ENCODE data around the gene KIF27. TPM values are rescaled to one million over a fixed set of nuclear protein-coding genes. Genes with fewer than 3 reads are reported as not detected.
"Not testable (repeated sequence)": the region's sequence is repeated elsewhere in the genome, so short reads cannot be mapped to it uniquely, and the experiment has no call there.

KIF27 gene
- total RNA-seq, 1 experiment from 2014 or later = 3.0 TPM

GRCh38 chr9:83936523-83936922 is 15.3 kb upstream of the KIF27 start:
- DNase-seq (ENCODE audit: low read depth, low spot score) = no peak
- in situ Hi-C loops (cut with HindIII; ENCODE audit: low pct_unique_long_range_greater_than_20kb, low sequenced_read_pairs) = no loop called here

DNA sequence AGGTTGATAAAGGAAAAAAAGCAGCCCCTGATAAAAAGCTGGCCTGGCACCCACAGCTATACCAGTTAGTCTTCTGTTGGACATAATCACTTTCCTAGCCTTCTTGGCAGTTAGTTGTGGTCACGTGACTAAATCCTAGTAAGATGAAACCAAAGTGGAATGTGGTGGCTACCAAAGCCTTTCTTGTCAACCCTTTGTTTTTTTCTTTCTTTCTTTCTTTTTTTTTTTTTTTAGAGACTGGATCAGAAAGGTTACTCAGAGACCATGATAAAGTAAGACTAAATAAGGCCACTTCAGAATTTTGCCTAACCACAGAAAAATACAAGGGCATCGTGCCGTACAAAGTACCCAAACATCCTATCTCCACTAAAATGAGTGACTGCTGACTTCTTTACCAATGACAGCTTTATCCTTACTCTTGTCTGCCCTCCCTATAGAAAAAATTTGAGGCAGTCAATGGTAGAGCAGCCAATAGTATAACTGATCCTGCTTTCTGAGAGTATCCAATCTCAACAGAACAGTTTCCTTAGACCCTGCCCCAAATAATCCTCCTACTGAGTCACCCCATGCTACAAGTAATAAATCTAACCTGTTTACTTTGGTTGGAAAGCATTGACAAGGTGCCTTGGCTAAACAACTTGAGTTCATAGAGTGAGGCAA is 14.2 kb upstream of the KIF27 start:
- in situ Hi-C loops (cut with HindIII; ENCODE audit: low pct_unique_long_range_greater_than_20kb, low sequenced_read_pairs) = no loop called here
- DNase-seq (ENCODE audit: low read depth, low spot score) = peak; percentile 44

GRCh38 chr9:83934569-83935275 is 13.5 kb upstream of the KIF27 start:
- in situ Hi-C loops (cut with HindIII; ENCODE audit: low pct_unique_long_range_greater_than_20kb, low sequenced_read_pairs) = no loop called here
- no peak for DNase-seq (ENCODE audit: low read depth, low spot score)

- in situ Hi-C loops (cut with HindIII; ENCODE audit: low pct_unique_long_range_greater_than_20kb, low sequenced_read_pairs) = no loop called here
- DNase-seq (ENCODE audit: low read depth, low spot score) = no peak
These were observed 12.6 kb upstream of the KIF27 start for GRCh38 chr9:83933790-83934189.

- DNase-seq (ENCODE audit: low read depth, low spot score) = no peak
- in situ Hi-C loops (cut with HindIII; ENCODE audit: low pct_unique_long_range_greater_than_20kb, low sequenced_read_pairs) = no loop called here
These were observed 11.6 kb upstream of the KIF27 start for GRCh38 chr9:83932851-83933250.

GRCh38 chr9:83932011-83932410 is 10.8 kb upstream of the KIF27 start:
- in situ Hi-C loops (cut with HindIII; ENCODE audit: low pct_unique_long_range_greater_than_20kb, low sequenced_read_pairs) = no loop called here

GRCh38 chr9:83930881-83931280 is 9.6 kb upstream of the KIF27 start:
- in situ Hi-C loops (cut with HindIII; ENCODE audit: low pct_unique_long_range_greater_than_20kb, low sequenced_read_pairs) = no loop called here
- DNase-seq (ENCODE audit: low read depth, low spot score) = no peak

More at GRCh38 chr9:83932011-83932410, 10.8 kb upstream of the KIF27 start:
- DNase-seq (ENCODE audit: low read depth, low spot score) = no peak

- no peak for DNase-seq (ENCODE audit: low read depth, low spot score)
- in situ Hi-C loops (cut with HindIII; ENCODE audit: low pct_unique_long_range_greater_than_20kb, low sequenced_read_pairs) = no loop called here
These were observed 6.4 kb upstream of the KIF27 start for GRCh38 chr9:83927591-83927990.

DNA sequence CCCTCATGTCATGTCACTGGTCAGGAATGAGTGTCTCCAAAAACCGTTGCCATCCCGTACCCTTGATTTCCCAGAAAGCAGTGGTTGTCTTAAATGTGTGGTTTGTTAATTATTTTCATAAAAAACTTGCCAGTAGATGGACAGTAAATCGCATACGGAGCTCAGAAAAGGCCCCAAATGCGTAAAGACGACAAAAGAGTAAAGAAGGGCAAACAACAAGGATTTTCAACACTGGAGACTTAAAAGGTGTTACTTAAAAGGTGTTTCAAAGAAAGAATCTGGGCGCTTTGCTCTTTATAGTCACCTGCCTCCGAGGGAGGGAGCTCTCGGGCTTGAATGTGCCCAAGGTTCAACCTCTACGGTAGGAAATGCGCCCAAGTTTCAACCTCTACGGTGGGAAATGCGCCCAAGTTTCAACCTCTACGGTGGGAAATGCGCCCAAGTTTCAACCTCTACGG is 734 bp downstream of the KIF27 start:
- DNase-seq (ENCODE audit: low read depth, low spot score) = peak; percentile 56
- in situ Hi-C loops (cut with HindIII; ENCODE audit: low pct_unique_long_range_greater_than_20kb, low sequenced_read_pairs) = no loop called here

DNA sequence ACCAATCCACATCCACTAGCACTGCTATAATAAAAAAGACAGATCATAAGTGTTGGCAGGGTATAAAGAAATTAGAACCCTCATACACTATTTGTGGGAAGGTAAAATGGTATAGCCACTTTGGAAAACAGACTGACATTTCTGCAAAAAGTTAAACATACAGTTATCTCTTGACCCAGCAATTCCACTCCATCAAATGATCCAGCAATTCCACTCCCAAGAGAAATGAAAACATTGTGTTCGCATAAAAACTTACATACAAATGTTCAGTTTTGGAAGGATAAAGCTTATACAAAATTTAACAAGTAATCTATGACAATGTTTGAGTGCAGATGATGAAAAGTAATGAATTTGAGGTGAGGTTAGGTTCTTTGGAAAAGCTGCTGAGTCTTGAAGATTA is 2.1 kb downstream of the KIF27 start:
- no peak for DNase-seq (ENCODE audit: low read depth, low spot score)
- in situ Hi-C loops (cut with HindIII; ENCODE audit: low pct_unique_long_range_greater_than_20kb, low sequenced_read_pairs) = no loop called here

DNA sequence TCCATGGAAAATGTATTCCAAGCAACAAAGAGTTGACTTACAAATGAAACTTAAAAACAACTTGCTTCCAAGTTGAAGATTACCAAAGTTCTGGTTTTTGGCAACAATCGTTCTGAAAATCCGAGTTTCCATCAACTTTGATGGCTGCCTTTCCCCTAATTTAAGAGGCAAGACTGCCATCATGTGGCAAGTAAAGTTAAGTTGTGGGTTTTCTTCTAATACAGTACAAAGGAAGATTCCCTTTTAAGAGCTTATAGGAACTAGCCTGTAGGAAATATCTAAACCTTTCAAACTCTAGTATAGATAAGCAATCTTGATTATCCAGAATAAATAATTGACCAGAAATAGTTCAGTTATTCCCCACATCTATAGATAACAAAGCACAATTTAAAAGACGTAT is 9.0 kb downstream of the KIF27 start:
- DNase-seq (ENCODE audit: low read depth, low spot score) = peak; percentile 55
- in situ Hi-C loops (cut with HindIII; ENCODE audit: low pct_unique_long_range_greater_than_20kb, low sequenced_read_pairs) = not testable (repeated sequence)

GRCh38 chr9:83906144-83906543 is 15.1 kb downstream of the KIF27 start:
- DNase-seq (ENCODE audit: low read depth, low spot score) = no peak
- in situ Hi-C loops (cut with HindIII; ENCODE audit: low pct_unique_long_range_greater_than_20kb, low sequenced_read_pairs) = no loop called here

GRCh38 chr9:83900615-83901014 is 20.6 kb downstream of the KIF27 start:
- DNase-seq (ENCODE audit: low read depth, low spot score); in situ Hi-C loops (cut with HindIII; ENCODE audit: low pct_unique_long_range_greater_than_20kb, low sequenced_read_pairs): not testable (repeated sequence)

- in situ Hi-C loops (cut with HindIII; ENCODE audit: low pct_unique_long_range_greater_than_20kb, low sequenced_read_pairs); DNase-seq (ENCODE audit: low read depth, low spot score): not testable (repeated sequence)
These were observed 26.9 kb downstream of the KIF27 start for GRCh38 chr9:83894301-83894700.

- in situ Hi-C loops (cut with HindIII; ENCODE audit: low pct_unique_long_range_greater_than_20kb, low sequenced_read_pairs); DNase-seq (ENCODE audit: low read depth, low spot score): not testable (repeated sequence)
These were observed 34.7 kb downstream of the KIF27 start for GRCh38 chr9:83886498-83886897.

GRCh38 chr9:83885559-83886240 is 35.5 kb downstream of the KIF27 start:
- not testable (repeated sequence) for DNase-seq (ENCODE audit: low read depth, low spot score)

GRCh38 chr9:83881687-83882408 is 39.4 kb downstream of the KIF27 start:
- DNase-seq (ENCODE audit: low read depth, low spot score); in situ Hi-C loops (cut with HindIII; ENCODE audit: low pct_unique_long_range_greater_than_20kb, low sequenced_read_pairs): not testable (repeated sequence)

More at GRCh38 chr9:83885559-83886240, 35.5 kb downstream of the KIF27 start:
- in situ Hi-C loops (cut with HindIII; ENCODE audit: low pct_unique_long_range_greater_than_20kb, low sequenced_read_pairs) = not testable (repeated sequence)

GRCh38 chr9:83875559-83875958 is 45.7 kb downstream of the KIF27 start:
- DNase-seq (ENCODE audit: low read depth, low spot score); in situ Hi-C loops (cut with HindIII; ENCODE audit: low pct_unique_long_range_greater_than_20kb, low sequenced_read_pairs): not testable (repeated sequence)

Measured in SK-MEL-5 (cell line).